OCI-LY3 (cell line): ENCODE data around the gene CRHBP.
A peak's percentile ranks its signal among the peaks of the same experiment; 100 is the strongest.

Experiments used
- H2AFZ ChIP-seq: fragments of 200-600, 300-600 bp; shearing (Covaris generic); 2 replicates; pipeline ENCODE4 v1.6.0; 2014; ENCODE audit warnings: antibody characterized with exemption, low read depth, low read length
- H3K27ac ChIP-seq: fragments of 200-600, 300-600 bp; sonication (generic); 2 replicates; pipeline ENCODE4 v1.5.1; 2014; ENCODE audit warnings: mild to moderate bottlenecking, low read length, moderate library complexity, mixed read lengths
- H3K27me3 ChIP-seq: fragments of 200-600, 300-600 bp; sonication (generic); 2 replicates; pipeline ENCODE4 v1.6.1; 2014; ENCODE audit warnings: low read depth, low read length, mixed read lengths
- H3K36me3 ChIP-seq: fragments of 200-600, 300-600 bp; sonication (generic); replicated peaks from 2 replicates; pipeline ENCODE3; 2014; ENCODE audit warnings: low read depth, low read length, mixed read lengths
- H3K4me1 ChIP-seq: fragments of 300-600, 200-600 bp; sonication (generic); 2 replicates; pipeline ENCODE4 v1.6.1; 2014; ENCODE audit warnings: low read length, mixed read lengths
- H3K4me2 ChIP-seq: fragments of 200-600, 300-600 bp; sonication (generic); 2 replicates; pipeline ENCODE4 v1.6.1; 2014; ENCODE audit warnings: low read length, mixed read lengths
- H3K4me3 ChIP-seq: fragments of 300-600, 200-600 bp; sonication (generic); 2 replicates; pipeline ENCODE4 v1.5.1; 2014; ENCODE audit warnings: antibody characterized with exemption, mild to moderate bottlenecking, low read length, moderate library complexity
- H3K79me2 ChIP-seq: fragments of 300-600, 200-600 bp; shearing (Covaris generic); 2 replicates; pipeline ENCODE4 v1.6.1; 2014; ENCODE audit warnings: mild to moderate bottlenecking, low read length, mixed read lengths
- H3K9ac ChIP-seq: fragments of 300-600, 200-600 bp; shearing (Covaris generic); 2 replicates; pipeline ENCODE4 v1.6.0; 2014; ENCODE audit warnings: mild to moderate bottlenecking, low read length, moderate library complexity
- H3K9me3 ChIP-seq: fragments of 200-600, 300-600 bp; shearing (Covaris generic); 2 replicates; pipeline ENCODE4 v1.6.1; 2014; ENCODE audit warnings: low read length, mixed read lengths; ENCODE audit not compliant: insufficient read depth
- H4K20me1 ChIP-seq: fragments of 200-600, 300-600 bp; sonication (generic); 2 replicates; pipeline ENCODE4 v1.6.1; 2016; ENCODE audit warnings: low read length, mixed read lengths; ENCODE audit not compliant: insufficient read depth
- EZH2phosphoT487 ChIP-seq: fragments of 200-600 bp; shearing (Covaris generic); IDR thresholded peaks from 2 replicates; pipeline ENCODE4 v1.6.1; 2018; ENCODE audit warnings: antibody characterized with exemption, mixed run types, low read depth
- TF ChIP-seq, protein P1 (sequence below): fragments of 200-600, 300-600 bp; sonication (generic); IDR thresholded peaks from 2 replicates; pipeline ENCODE4 v1.5.1; 2014; ENCODE audit warnings: antibody characterized with exemption, low read length, low read depth

The CRHBP gene

DNA sequence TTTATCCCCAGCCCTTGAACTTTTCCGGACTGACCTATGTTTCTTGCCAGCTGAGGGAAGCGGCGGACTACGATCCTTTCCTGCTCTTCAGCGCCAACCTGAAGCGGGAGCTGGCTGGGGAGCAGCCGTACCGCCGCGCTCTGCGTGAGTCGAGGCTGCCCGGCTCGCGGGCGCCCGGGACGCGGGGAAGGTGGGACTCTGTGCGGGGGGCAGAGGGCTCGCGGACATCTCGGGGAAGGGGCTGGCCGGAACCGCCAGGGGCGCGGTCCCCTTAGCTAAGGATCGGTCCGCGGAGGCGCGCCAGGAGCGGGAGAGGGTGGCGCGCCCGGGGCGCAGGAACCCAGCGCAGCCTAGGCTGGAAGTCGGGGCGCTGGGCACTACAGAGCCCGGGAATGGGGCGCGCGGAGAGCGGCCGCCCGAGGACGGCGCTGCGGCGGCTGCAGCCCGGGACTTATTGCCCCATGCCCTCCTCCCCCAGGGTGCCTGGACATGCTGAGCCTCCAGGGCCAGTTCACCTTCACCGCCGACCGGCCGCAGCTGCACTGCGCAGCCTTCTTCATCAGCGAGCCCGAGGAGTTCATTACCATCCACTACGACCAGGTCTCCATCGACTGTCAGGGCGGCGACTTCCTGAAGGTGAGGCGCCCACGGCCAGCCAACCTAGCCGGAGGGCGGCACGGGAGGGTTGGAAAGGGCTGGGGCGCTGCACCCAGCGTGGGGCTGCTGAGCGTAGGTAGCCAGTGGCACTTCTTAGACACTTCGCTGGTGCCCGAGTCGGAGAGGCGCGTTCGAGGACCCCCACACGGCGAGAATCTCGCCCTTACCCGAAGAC, 922 bp downstream of the CRHBP start:
- no peak overlapping the region for H3K4me3 ChIP-seq
- H3K4me2 ChIP-seq: no peak overlapping the region
- no peak overlapping the region for H3K27ac ChIP-seq

DNA sequence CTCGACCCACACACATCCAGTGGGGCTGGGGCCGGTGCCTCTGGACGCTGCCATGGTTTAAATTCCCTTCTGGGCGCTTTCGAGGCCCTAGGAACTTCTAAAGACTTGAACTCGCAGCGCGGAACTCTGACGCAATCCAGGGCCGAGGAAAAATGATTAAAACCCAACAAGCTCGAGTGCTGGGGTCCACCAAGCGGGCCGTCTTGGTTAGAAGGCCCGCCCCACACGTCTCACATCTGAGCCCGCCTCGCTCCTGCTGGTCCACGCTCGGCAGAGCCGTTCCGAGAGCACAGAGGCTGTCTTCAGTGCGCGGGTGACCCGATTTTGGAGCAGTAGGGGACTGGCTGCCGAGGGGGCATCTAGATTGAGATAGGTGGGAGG, 1.5 kb downstream of the CRHBP start:
- Histone ChIP-seq H3K36me3 (no peaks in the 10 kb centered on the region), H3K4me2 (no peak overlapping the region), H3K4me1 (peaks cover 12% of the 10 kb centered on the region), H3K9me3 (no peaks in the 10 kb centered on the region), H3K79me2 (no peaks in the 10 kb centered on the region), H3K27me3 (no peaks in the 10 kb centered on the region), H3K27ac (no peak overlapping the region), H3K4me3 (no peak overlapping the region), H3K9ac (no peak overlapping the region), H2AFZ (no peak overlapping the region), H4K20me1 (no peaks in the 10 kb centered on the region)
- no peak for TF ChIP-seq EZH2phosphoT487
- TF ChIP-seq, protein P1, sequence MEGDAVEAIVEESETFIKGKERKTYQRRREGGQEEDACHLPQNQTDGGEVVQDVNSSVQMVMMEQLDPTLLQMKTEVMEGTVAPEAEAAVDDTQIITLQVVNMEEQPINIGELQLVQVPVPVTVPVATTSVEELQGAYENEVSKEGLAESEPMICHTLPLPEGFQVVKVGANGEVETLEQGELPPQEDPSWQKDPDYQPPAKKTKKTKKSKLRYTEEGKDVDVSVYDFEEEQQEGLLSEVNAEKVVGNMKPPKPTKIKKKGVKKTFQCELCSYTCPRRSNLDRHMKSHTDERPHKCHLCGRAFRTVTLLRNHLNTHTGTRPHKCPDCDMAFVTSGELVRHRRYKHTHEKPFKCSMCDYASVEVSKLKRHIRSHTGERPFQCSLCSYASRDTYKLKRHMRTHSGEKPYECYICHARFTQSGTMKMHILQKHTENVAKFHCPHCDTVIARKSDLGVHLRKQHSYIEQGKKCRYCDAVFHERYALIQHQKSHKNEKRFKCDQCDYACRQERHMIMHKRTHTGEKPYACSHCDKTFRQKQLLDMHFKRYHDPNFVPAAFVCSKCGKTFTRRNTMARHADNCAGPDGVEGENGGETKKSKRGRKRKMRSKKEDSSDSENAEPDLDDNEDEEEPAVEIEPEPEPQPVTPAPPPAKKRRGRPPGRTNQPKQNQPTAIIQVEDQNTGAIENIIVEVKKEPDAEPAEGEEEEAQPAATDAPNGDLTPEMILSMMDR: no peak

More for the DNA sequence above, 922 bp downstream of the CRHBP start:
- H3K27me3 ChIP-seq: no peaks in the 10 kb centered on the region
- no peak for TF ChIP-seq EZH2phosphoT487
- TF ChIP-seq, protein P1: no peak
- H3K9ac ChIP-seq: no peak overlapping the region
- no peak overlapping the region for H2AFZ ChIP-seq
- H3K36me3 ChIP-seq: no peaks in the 10 kb centered on the region
- no peaks in the 10 kb centered on the region for H4K20me1 ChIP-seq
- H3K4me1 ChIP-seq: peaks cover 6% of the 10 kb centered on the region
- H3K79me2 ChIP-seq: no peaks in the 10 kb centered on the region
- no peaks in the 10 kb centered on the region for H3K9me3 ChIP-seq

DNA sequence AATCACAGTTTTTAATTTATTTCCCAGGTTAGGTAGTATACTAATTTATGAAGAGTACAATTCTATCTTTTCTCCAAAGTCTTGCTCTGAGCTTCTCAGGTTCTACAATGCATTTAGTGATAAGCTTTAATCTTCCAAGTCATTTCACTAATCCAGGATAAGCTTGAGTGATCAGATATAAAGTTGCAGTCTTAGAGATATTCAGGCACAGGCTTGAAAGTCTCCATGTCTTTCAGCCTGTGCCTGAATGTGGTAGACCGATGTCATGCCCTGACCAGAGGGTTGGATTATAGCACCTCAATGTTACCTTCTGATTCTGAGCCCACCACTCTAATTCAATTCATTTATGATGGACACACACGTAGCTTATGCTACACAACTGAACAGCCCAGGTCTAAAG, 3.2 kb downstream of the CRHBP start:
- H3K4me3 ChIP-seq: no peak overlapping the region
- H3K27ac ChIP-seq: no peak overlapping the region
- no peaks in the 10 kb centered on the region for H3K36me3 ChIP-seq
- H3K27me3 ChIP-seq: no peaks in the 10 kb centered on the region
- H2AFZ ChIP-seq: no peak overlapping the region
- no peak overlapping the region for H3K9ac ChIP-seq
- H3K79me2 ChIP-seq: no peaks in the 10 kb centered on the region
- TF ChIP-seq EZH2phosphoT487: no peak
- TF ChIP-seq, protein P1: no peak
- H4K20me1 ChIP-seq: no peaks in the 10 kb centered on the region
- H3K4me2 ChIP-seq: no peak overlapping the region
- peaks cover 24% of the 10 kb centered on the region for H3K4me1 ChIP-seq
- H3K9me3 ChIP-seq: no peaks in the 10 kb centered on the region

DNA sequence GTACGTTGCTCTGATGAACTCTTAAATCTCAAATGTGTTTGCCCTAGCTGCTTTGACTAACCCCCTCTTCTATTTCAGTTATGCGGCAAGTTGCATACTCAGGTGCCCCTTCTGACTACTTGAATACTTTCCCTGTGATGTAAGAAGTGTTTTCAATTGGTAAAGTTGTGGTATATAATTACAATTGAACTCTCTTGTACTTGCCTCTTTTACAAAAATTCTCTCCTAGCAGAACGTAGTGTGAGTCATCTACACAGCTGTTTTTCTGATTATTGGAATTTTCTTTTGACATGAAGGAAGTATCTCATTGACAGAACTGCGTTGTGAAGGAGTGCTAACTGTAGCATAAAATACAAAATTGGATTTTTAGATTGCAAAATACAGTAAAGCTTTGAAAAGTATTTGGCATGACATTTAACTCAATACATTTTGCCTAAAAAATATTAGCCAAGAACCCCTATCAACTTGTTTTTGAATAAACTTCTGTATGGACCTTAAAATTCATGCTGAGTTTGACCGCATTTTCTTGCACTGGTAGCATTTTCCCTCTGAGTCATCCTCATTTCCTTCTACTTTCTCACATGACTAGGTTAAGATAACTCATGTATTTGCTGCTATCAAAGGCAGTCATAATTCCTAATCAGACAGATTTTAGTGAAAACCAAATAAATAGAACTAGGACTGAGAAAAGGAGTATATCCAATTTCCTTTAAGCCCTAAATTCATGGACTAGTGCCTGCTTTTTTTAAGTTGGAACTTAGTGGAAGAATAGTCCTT, 6.3 kb downstream of the CRHBP start:
- no peak for TF ChIP-seq EZH2phosphoT487
- TF ChIP-seq, protein P1: no peak
- peak overlapping the region; percentile 45 for H3K4me3 ChIP-seq
- H2AFZ ChIP-seq: no peak overlapping the region
- no peak overlapping the region for H3K27ac ChIP-seq
- H3K36me3 ChIP-seq: no peaks in the 10 kb centered on the region
- H3K4me2 ChIP-seq: peak overlapping the region; percentile 77
- peaks cover 35% of the 10 kb centered on the region for H3K4me1 ChIP-seq
- no peak overlapping the region for H3K9ac ChIP-seq
- H3K79me2 ChIP-seq: no peaks in the 10 kb centered on the region
- H3K9me3 ChIP-seq: no peaks in the 10 kb centered on the region
- H3K27me3 ChIP-seq: no peaks in the 10 kb centered on the region
- no peaks in the 10 kb centered on the region for H4K20me1 ChIP-seq
